GM18505 (cell line): ENCODE measurements around the gene CUBN.

Source experiments
- ATAC-seq: cut with Tn5 transposase; IDR thresholded peaks from one replicate; pipeline ENCODE4 v1.9.1; 2021; ENCODE audit not compliant: unreplicated experiment
- POLR2A ChIP-seq: IDR thresholded peaks from 4 replicates; pipeline ENCODE4 v1.6.1; 2011; ENCODE audit warnings: borderline replicate concordance; ENCODE audit not compliant: insufficient read depth, insufficient read length; ENCODE audit errors: extremely low read depth

The CUBN gene

DNA sequence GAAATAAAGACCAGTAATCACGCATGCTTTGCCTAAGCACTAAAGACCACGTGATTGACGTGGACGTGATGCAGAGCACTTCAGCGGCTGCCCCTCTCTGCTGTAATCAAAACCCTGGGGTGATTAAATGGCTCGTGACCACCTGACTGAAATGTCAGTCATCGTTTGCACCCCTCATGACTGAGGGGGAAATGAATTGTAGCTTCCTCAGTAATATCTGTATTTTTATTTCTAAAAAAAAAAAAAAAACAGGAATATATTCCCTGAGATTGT lies 164.3 kb downstream of the CUBN start:
- no peak for ATAC-seq
- TF ChIP-seq POLR2A = no peak

DNA sequence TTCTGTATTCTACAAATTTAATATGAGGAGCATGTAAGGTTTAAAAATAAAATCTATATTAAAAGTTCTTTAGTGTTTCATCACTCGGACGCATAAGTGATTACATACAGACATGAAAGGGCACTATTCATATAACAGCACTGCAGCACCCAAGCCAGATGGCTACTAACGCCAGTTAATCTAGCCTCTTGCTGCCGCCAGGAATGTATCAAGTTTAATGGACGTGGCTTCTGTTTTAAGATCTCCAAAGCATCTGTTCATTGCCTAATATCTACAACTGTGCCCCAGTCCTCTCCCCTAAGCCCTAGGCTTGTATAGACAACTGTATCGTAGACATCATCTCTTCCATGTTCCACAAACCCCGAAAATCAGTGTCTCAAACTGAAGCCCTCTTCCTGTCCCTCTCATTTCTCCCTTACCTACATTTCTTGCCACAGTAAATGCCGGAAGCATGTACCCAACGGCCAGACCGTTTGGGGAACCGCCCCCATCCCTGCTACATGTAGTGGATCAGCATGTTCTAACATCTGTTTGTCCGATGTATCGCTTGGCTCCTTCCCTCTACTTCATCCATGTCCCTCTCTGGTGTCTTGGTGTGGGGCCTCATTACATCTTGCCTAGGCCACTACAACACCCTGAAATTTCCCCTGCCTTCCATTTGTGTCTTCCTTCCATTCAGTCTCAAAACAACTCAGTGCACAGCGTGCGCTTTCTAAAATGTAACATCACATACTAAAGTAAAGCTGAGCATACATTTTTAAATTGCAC lies 164.9 kb downstream of the CUBN start:
- no peak for TF ChIP-seq POLR2A
- ATAC-seq = no peak

DNA sequence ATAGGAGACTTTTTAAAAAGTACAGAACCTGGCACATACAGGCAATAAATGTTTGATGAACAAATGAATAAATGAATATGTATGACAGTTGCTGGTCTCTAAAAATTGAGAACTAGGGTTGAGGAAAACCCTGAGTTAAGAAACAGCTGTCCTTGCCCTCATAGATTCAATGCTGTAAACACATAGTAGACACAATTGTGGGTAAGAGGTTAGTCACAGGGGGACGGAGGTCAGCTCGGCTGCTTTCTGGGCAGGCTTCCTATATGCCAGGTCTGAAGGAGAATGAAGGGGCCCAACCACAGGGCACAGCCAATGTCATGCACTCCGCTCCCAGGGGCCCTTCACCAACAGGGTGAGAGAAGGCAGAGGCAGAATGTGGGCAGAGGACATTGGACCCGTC lies 169.1 kb downstream of the CUBN start:
- ATAC-seq = no peak
- TF ChIP-seq POLR2A = no peak

DNA sequence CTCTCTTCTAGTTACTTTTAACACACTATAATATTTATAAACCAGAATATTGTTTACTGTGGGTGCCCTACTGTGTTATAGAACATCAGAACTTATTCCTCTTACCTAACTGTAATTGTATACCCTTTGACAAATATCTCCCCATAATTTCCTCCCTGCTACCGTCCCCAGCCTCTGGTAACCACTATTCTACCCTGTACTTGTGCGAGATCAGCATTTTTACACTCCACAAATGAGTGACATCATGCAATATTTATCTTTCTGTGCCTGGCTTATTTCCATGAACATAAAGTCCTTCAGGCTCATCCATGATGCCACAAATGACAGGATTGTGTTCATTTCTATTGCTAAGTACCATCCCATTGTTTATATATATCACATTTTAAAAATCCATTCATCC lies 172.6 kb downstream of the CUBN start:
- ATAC-seq = no peak
- no peak for TF ChIP-seq POLR2A

DNA sequence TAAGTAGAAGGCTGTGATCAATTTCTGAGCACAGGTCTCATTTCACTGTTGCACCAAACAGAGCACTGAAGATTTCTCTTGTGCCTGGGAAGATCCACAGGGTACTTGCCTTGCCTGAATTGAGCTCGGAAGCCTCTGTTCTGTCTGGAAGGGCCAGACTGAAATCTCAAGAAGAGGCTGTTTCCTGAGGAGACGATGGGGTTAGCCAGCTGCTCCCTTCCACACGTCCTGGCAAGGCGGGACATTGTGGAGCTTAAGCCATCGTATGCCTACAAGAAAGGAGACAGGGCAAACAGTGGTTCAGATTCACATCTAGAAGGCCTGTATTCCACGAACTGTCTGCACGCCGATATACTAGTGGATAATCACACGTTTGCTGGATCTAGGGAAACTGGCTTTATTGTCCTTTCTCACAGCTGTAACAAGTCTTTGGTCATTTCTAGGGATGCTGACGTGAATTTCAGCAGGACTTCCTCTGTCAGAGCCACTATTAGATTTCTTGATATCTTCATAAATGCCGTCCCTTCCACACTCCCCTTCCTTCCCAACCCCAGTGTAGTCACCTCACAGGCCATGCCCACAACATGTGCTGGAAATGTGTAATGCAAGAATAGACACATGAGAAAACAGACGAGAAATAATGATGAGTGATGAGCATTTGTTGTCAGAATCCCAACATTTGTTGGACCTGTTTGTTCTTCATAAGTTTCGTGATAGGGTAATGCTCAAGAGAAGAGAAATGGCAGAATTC lies 175.2 kb downstream of the CUBN start:
- ATAC-seq = no peak
- no peak for TF ChIP-seq POLR2A

DNA sequence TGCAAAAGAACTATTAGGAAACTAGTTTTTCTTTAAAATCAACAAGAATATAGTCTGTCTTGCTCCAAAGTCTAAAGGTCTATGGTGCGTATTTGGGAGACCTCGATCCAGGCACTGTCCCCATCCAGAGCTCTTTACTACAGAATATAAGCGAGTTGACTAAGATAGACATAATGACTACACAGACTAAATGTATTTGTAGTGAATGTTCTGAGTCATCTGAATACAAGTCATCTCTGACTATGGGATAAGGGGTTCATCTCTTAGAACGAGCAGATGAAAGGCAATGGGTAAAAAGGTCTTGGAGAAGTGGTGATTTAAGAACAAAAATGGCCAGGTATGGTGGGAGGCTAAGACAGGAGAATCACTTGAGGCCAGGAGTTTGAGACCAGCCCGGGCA lies 176.3 kb downstream of the CUBN start:
- no peak for ATAC-seq
- no peak for TF ChIP-seq POLR2A

DNA sequence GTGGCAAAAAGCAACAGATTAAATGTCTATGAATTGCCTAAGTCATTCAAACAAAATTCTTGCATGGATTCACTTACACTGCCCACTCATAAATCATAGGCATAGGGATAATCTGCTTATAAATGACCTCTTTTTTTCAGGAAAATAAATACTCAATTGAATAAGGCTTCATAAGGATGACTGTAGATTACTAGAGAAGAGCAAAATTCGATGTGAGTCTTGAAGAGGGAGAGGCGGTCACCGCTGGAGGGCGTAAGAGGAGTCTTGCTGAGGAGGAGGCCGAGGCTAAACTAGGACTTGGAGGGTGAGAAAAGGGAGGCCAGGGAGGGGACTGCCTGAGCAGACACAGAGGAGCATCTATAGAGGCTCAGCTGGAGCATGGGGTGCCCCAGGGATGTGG lies 177.0 kb downstream of the CUBN start:
- no peak for ATAC-seq
- no peak for TF ChIP-seq POLR2A

DNA sequence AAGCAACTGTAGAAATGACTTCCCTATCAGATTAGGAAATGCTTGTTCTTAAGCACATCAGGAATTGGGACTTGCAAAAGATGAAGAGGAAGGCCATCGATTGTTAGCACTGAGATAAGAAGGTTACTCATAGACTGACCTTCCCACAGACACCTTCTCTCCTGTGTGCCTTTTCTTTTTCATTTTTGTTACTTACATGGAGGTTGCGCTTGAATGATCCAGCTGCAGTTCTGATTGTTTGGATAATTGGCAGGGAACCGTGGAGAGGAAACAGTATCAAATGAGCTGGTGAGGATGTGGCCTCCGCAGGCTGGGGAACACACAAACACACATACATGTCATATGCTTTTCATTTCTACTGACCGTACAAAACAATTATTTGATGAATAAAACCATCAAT lies 177.5 kb downstream of the CUBN start:
- ATAC-seq = no peak
- no peak for TF ChIP-seq POLR2A

DNA sequence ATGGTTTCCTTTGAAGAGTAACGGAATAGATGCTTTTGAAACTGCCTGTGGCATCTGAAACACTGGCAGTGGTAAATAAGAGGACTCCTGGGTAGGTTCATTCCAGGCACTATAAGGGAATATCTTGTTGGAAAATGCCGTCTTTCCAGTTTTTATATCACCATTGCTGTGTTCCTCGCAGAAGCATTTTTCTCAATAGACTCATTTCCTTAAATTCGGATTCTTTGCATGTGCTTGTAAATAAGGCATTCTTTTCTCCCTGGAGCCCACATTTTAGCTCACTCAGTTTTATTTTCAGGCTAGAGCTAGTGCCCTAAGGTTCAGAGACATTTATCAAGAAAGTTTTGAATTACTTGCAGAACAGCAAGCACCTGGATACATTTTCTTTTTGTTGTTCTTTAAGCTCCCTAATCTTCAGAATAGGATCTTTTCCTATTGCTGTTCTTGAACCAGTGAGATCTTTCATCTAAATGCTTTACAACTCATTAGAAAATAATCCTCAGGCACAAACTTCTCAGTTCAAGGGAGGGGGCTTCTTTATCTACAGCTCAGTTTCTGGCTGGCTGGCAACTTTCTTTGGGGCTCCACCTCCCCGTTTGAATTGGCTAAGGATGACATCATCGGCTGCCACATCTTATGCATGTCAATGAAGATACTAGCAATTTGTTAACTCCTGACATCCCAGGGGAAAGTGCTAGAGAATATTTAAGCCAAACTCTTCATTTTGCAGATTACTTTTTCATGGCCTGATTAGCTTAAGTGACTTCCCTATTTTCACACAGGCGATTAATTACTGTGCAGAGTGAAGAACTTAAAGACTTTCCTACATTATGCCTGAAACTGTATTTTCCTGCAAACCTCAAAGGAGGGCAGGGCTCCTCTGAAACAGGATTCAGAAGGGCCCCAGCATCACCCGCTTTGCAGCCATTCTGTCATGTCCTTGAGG lies 178.7 kb downstream of the CUBN start:
- ATAC-seq = no peak
- no peak for TF ChIP-seq POLR2A

DNA sequence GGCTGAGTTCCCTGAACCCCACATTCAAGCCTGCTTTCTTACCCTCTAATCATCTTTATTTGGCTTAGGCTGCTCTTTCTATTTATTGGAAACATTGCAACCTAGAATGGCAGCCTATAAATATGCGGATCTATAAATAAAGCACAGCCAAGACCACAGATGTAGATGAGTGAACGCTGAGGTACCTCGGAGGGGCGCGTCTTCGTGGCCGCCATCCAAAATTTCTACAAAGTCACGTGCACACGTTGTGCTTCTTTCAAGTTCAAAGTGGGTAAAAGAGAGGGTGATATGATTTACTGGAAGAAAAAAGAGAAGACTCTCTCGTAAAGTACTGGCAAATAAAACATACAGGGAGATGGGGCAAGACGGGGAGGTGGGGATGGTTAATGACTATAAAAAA lies 179.8 kb downstream of the CUBN start:
- TF ChIP-seq POLR2A = no peak
- ATAC-seq = no peak

DNA sequence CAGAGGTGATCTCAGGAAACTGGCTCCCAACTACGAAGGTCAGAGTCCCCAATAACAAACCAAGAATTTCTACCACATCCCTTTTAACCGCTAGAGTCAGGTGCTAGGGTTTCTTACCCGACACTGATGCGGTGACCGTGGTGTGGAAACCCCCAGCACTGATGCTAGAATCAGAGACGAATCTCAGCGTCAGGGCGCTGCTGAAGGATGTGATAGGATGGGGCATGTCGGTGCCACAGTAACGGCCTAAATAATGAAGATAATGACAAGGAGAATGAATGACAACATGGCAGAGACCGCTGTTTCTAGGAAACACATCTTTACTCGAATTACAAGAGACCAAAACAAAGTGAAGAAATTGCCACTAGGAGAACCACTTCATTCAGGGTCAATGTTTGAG lies 181.2 kb downstream of the CUBN start:
- no peak for ATAC-seq
- TF ChIP-seq POLR2A = no peak

DNA sequence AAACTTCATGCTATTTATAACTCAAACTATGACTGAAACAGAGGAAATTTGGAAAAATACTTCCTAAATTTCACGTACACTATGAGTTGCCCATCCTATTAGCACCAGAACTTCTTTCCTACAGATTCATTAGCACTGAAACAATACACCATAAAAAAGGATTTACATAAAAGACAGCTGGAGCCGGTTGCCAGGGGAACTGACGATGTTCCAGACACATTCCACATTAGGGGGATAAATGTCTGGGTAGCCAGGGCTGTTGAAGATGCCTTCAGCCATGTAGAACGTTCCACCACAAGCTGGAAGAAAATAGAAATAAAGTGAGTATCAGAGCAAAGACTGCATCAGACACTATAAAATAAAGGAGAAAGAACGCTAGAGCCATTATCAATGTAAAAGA lies 182.5 kb downstream of the CUBN start:
- no peak for TF ChIP-seq POLR2A

DNA sequence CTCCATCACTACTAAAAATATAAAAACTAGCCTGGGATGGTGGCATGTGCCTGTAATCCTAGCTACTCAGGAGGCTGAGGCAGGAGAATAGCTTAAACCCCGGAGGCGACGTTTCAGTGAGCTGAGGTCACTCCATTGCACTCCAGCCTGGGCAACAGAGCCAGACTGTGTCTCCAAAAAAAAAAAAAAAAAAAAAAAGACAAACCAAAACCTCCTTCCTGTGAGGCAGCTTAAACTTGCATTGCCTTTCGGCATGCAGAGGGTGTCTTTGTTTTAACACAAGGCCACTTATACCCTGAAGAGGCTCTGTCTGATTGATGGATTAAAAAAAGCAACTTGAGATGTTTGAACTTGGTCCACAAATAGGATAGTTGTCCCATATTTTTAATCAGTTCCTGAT lies 184.0 kb downstream of the CUBN start:
- ATAC-seq = no peak
- TF ChIP-seq POLR2A = no peak

More for the DNA sequence above, 182.5 kb downstream of the CUBN start:
- ATAC-seq = no peak
